OCI-LY3 (cell line): ENCODE results near the gene MAD1L1.
"Not testable (repeated sequence)": the region's sequence is repeated elsewhere in the genome, so short reads cannot be mapped to it uniquely, and the experiment has no call there.

Experiments
- H2AFZ ChIP-seq: fragments of 200-600, 300-600 bp; shearing (Covaris generic); 2 replicates; pipeline ENCODE4 v1.6.0; 2014; ENCODE audit warnings: antibody characterized with exemption, low read depth, low read length
- H3K27ac ChIP-seq: fragments of 200-600, 300-600 bp; sonication (generic); 2 replicates; pipeline ENCODE4 v1.5.1; 2014; ENCODE audit warnings: mild to moderate bottlenecking, low read length, moderate library complexity, mixed read lengths
- H3K27me3 ChIP-seq: fragments of 200-600, 300-600 bp; sonication (generic); 2 replicates; pipeline ENCODE4 v1.6.1; 2014; ENCODE audit warnings: low read depth, low read length, mixed read lengths
- H3K36me3 ChIP-seq: fragments of 200-600, 300-600 bp; sonication (generic); replicated peaks from 2 replicates; pipeline ENCODE3; 2014; ENCODE audit warnings: low read depth, low read length, mixed read lengths
- H3K4me1 ChIP-seq: fragments of 300-600, 200-600 bp; sonication (generic); 2 replicates; pipeline ENCODE4 v1.6.1; 2014; ENCODE audit warnings: low read length, mixed read lengths
- H3K4me2 ChIP-seq: fragments of 200-600, 300-600 bp; sonication (generic); 2 replicates; pipeline ENCODE4 v1.6.1; 2014; ENCODE audit warnings: low read length, mixed read lengths
- H3K4me3 ChIP-seq: fragments of 300-600, 200-600 bp; sonication (generic); 2 replicates; pipeline ENCODE4 v1.5.1; 2014; ENCODE audit warnings: antibody characterized with exemption, mild to moderate bottlenecking, low read length, moderate library complexity
- H3K79me2 ChIP-seq: fragments of 300-600, 200-600 bp; shearing (Covaris generic); 2 replicates; pipeline ENCODE4 v1.6.1; 2014; ENCODE audit warnings: mild to moderate bottlenecking, low read length, mixed read lengths
- H3K9ac ChIP-seq: fragments of 300-600, 200-600 bp; shearing (Covaris generic); 2 replicates; pipeline ENCODE4 v1.6.0; 2014; ENCODE audit warnings: mild to moderate bottlenecking, low read length, moderate library complexity
- H3K9me3 ChIP-seq: fragments of 200-600, 300-600 bp; shearing (Covaris generic); 2 replicates; pipeline ENCODE4 v1.6.1; 2014; ENCODE audit warnings: low read length, mixed read lengths; ENCODE audit not compliant: insufficient read depth
- H4K20me1 ChIP-seq: fragments of 200-600, 300-600 bp; sonication (generic); 2 replicates; pipeline ENCODE4 v1.6.1; 2016; ENCODE audit warnings: low read length, mixed read lengths; ENCODE audit not compliant: insufficient read depth
- CTCF ChIP-seq: fragments of 200-600, 300-600 bp; sonication (generic); IDR thresholded peaks from 2 replicates; pipeline ENCODE4 v1.5.1; 2014; ENCODE audit warnings: antibody characterized with exemption, low read length, low read depth
- EZH2phosphoT487 ChIP-seq: fragments of 200-600 bp; shearing (Covaris generic); IDR thresholded peaks from 2 replicates; pipeline ENCODE4 v1.6.1; 2018; ENCODE audit warnings: antibody characterized with exemption, mixed run types, low read depth

The MAD1L1 gene

GRCh38 chr7:1817061-1817712 lies 415.6 kb downstream of the MAD1L1 start:
- no peaks in the 10 kb centered on the region for H3K9me3 ChIP-seq
- no peaks in the 10 kb centered on the region for H3K36me3 ChIP-seq
- peaks cover 28% of the 10 kb centered on the region for H3K4me1 ChIP-seq
- peak overlapping the region; percentile 82 for H3K27ac ChIP-seq
- H3K4me3 ChIP-seq = no peak overlapping the region
- H3K79me2 ChIP-seq = no peaks in the 10 kb centered on the region
- TF ChIP-seq CTCF = no peak
- no peak for TF ChIP-seq EZH2phosphoT487
- no peaks in the 10 kb centered on the region for H4K20me1 ChIP-seq
- no peaks in the 10 kb centered on the region for H3K27me3 ChIP-seq
- H3K4me2 ChIP-seq = peak overlapping the region; percentile 66
- no peak overlapping the region for H3K9ac ChIP-seq
- no peak overlapping the region for H2AFZ ChIP-seq

- not testable (repeated sequence) for H3K4me2 ChIP-seq, H3K36me3 ChIP-seq
These were observed 416.3 kb downstream of the MAD1L1 start for GRCh38 chr7:1816451-1816850.

GRCh38 chr7:1815551-1816281 lies 417.0 kb downstream of the MAD1L1 start:
- H3K36me3 ChIP-seq, H4K20me1 ChIP-seq, H3K4me3 ChIP-seq, H3K9ac ChIP-seq, H3K9me3 ChIP-seq, H3K27me3 ChIP-seq, H3K27ac ChIP-seq, H3K4me2 ChIP-seq, H2AFZ ChIP-seq, H3K79me2 ChIP-seq: not testable (repeated sequence)
- H3K4me1 ChIP-seq = peaks cover 28% of the 10 kb centered on the region

More at GRCh38 chr7:1816451-1816850, 416.3 kb downstream of the MAD1L1 start:
- not testable (repeated sequence) for H3K4me3 ChIP-seq, H3K79me2 ChIP-seq, H3K27ac ChIP-seq, H3K9me3 ChIP-seq, H3K9ac ChIP-seq, H4K20me1 ChIP-seq, H2AFZ ChIP-seq, H3K27me3 ChIP-seq
- H3K4me1 ChIP-seq = peaks cover 28% of the 10 kb centered on the region

GRCh38 chr7:1815051-1815481 lies 417.7 kb downstream of the MAD1L1 start:
- Histone ChIP-seq H3K4me1 (peaks cover 28% of the 10 kb centered on the region), H3K27me3 (no peaks in the 10 kb centered on the region), H3K4me3 (no peak overlapping the region), H3K4me2 (no peak overlapping the region), H3K27ac (no peak overlapping the region), H3K9me3 (no peaks in the 10 kb centered on the region), H3K36me3 (no peaks in the 10 kb centered on the region), H2AFZ (no peak overlapping the region), H4K20me1 (no peaks in the 10 kb centered on the region), H3K9ac (no peak overlapping the region), H3K79me2 (no peaks in the 10 kb centered on the region)
- TF ChIP-seq CTCF = no peak
- TF ChIP-seq EZH2phosphoT487 = no peak

GRCh38 chr7:1814089-1814811 lies 418.5 kb downstream of the MAD1L1 start:
- Histone ChIP-seq H3K4me2 (no peak overlapping the region), H4K20me1 (no peaks in the 10 kb centered on the region), H3K4me3 (no peak overlapping the region), H3K9ac (no peak overlapping the region), H2AFZ (no peak overlapping the region), H3K4me1 (peaks cover 23% of the 10 kb centered on the region), H3K9me3 (no peaks in the 10 kb centered on the region), H3K79me2 (no peaks in the 10 kb centered on the region), H3K27ac (no peak overlapping the region), H3K27me3 (no peaks in the 10 kb centered on the region), H3K36me3 (no peaks in the 10 kb centered on the region)
- TF ChIP-seq CTCF (no peak), EZH2phosphoT487 (no peak)
